ENCODE measurements around the gene KATNA1. TPM values are rescaled to one million over a fixed set of nuclear protein-coding genes. Genes with fewer than 3 reads are reported as not detected.
"Not testable (repeated sequence)": the region's sequence is repeated elsewhere in the genome, so short reads cannot be mapped to it uniquely, and the experiment has no call there.

KATNA1 gene
- total RNA-seq, 1 experiment from 2014 or later, result 20.9 TPM

- no peak overlapping the region for H3K4me3 ChIP-seq (ENCODE audit: low read length)
- H3K9ac ChIP-seq (ENCODE audit: low read length), result no peak overlapping the region
- H3K9me3 ChIP-seq (ENCODE audit: low read length), result no peaks in the 10 kb centered on the region
- no peak overlapping the region for H3K4me2 ChIP-seq (ENCODE audit: low read depth, low read length, poor library complexity, severe bottlenecking)
- H3K4me1 ChIP-seq (ENCODE audit: low read length), result peaks cover 18% of the 10 kb centered on the region
- DNase-seq, result peak; percentile 50
- peaks cover 46% of the 10 kb centered on the region for H3K36me3 ChIP-seq (ENCODE audit: insufficient read depth, low read length)
- no peaks in the 10 kb centered on the region for H4K20me1 ChIP-seq (ENCODE audit: insufficient read depth, low read depth, low read length)
- H3K9me2 ChIP-seq (replicated peaks; ENCODE audit: insufficient read depth, low read length), result no peaks in the 10 kb centered on the region
- peaks cover 74% of the 10 kb centered on the region for H3K79me2 ChIP-seq (ENCODE audit: low read length)
- peak overlapping the region; percentile 36; the same call in 1 of the 2 replicates for H3K27ac ChIP-seq (ENCODE audit: low read length)
- no peak overlapping the region for H2AFZ ChIP-seq (ENCODE audit: low read length)
- no peaks in the 10 kb centered on the region for H3K27me3 ChIP-seq (ENCODE audit: low read length)
Observed at GRCh38 chr6:149681209-149681608, 32.7 kb upstream of the KATNA1 start.

GRCh38 chr6:149680503-149680902 is 32.0 kb upstream of the KATNA1 start:
- peaks cover 18% of the 10 kb centered on the region for H3K4me1 ChIP-seq (ENCODE audit: low read length)
- H3K4me3 ChIP-seq (ENCODE audit: low read length), result no peak overlapping the region
- H3K9me2 ChIP-seq (replicated peaks; ENCODE audit: insufficient read depth, low read length), result no peaks in the 10 kb centered on the region
- H4K20me1 ChIP-seq (ENCODE audit: insufficient read depth, low read depth, low read length), result no peaks in the 10 kb centered on the region
- H3K9ac ChIP-seq (ENCODE audit: low read length), result no peak overlapping the region
- no peak overlapping the region for H3K4me2 ChIP-seq (ENCODE audit: low read depth, low read length, poor library complexity, severe bottlenecking)
- H3K79me2 ChIP-seq (ENCODE audit: low read length), result peaks cover 67% of the 10 kb centered on the region
- H3K36me3 ChIP-seq (ENCODE audit: insufficient read depth, low read length), result peaks cover 51% of the 10 kb centered on the region
- H3K9me3 ChIP-seq (ENCODE audit: low read length), result no peaks in the 10 kb centered on the region
- H3K27me3 ChIP-seq (ENCODE audit: low read length), result no peaks in the 10 kb centered on the region
- H2AFZ ChIP-seq (ENCODE audit: low read length), result no peak overlapping the region
- DNase-seq, result no peak
- H3K27ac ChIP-seq (ENCODE audit: low read length), result peak overlapping the region; percentile 4; the same call in 1 of the 2 replicates

GRCh38 chr6:149672265-149672664 is 23.8 kb upstream of the KATNA1 start:
- H3K4me3 ChIP-seq (ENCODE audit: low read length); H3K9me3 ChIP-seq (ENCODE audit: low read length); H3K4me1 ChIP-seq (ENCODE audit: low read length); H3K4me2 ChIP-seq (ENCODE audit: low read depth, low read length, poor library complexity, severe bottlenecking); H3K9me2 ChIP-seq (replicated peaks; ENCODE audit: insufficient read depth, low read length); H3K27me3 ChIP-seq (ENCODE audit: low read length); H3K27ac ChIP-seq (ENCODE audit: low read length); DNase-seq; H3K9ac ChIP-seq (ENCODE audit: low read length); H2AFZ ChIP-seq (ENCODE audit: low read length); H4K20me1 ChIP-seq (ENCODE audit: insufficient read depth, low read depth, low read length): not testable (repeated sequence)
- Histone ChIP-seq H3K36me3 (ENCODE audit: insufficient read depth, low read length) (peaks cover 40% of the 10 kb centered on the region), H3K79me2 (ENCODE audit: low read length) (peaks cover 13% of the 10 kb centered on the region)

GRCh38 chr6:149660028-149660427 is 11.5 kb upstream of the KATNA1 start:
- Histone ChIP-seq H2AFZ (ENCODE audit: low read length) (no peak overlapping the region), H3K4me2 (ENCODE audit: low read depth, low read length, poor library complexity, severe bottlenecking) (no peak overlapping the region), H3K9ac (ENCODE audit: low read length) (no peak overlapping the region), H4K20me1 (ENCODE audit: insufficient read depth, low read depth, low read length) (no peaks in the 10 kb centered on the region), H3K79me2 (ENCODE audit: low read length) (peaks cover 5% of the 10 kb centered on the region), H3K36me3 (ENCODE audit: insufficient read depth, low read length) (peaks cover 34% of the 10 kb centered on the region; the same call in 1 of the 2 replicates), H3K4me1 (ENCODE audit: low read length) (no peaks in the 10 kb centered on the region), H3K9me3 (ENCODE audit: low read length) (no peaks in the 10 kb centered on the region), H3K27ac (ENCODE audit: low read length) (no peak overlapping the region), H3K27me3 (ENCODE audit: low read length) (no peaks in the 10 kb centered on the region), H3K4me3 (ENCODE audit: low read length) (no peak overlapping the region), H3K9me2 (replicated peaks; ENCODE audit: insufficient read depth, low read length) (no peaks in the 10 kb centered on the region)
- no peak for DNase-seq

GRCh38 chr6:149657441-149657840 is 8.9 kb upstream of the KATNA1 start:
- Histone ChIP-seq H3K4me2 (ENCODE audit: low read depth, low read length, poor library complexity, severe bottlenecking) (no peak overlapping the region), H3K27me3 (ENCODE audit: low read length) (no peaks in the 10 kb centered on the region), H3K79me2 (ENCODE audit: low read length) (peaks cover 5% of the 10 kb centered on the region), H3K36me3 (ENCODE audit: insufficient read depth, low read length) (peaks cover 28% of the 10 kb centered on the region; the same call in 1 of the 2 replicates), H4K20me1 (ENCODE audit: insufficient read depth, low read depth, low read length) (no peaks in the 10 kb centered on the region), H3K27ac (ENCODE audit: low read length) (no peak overlapping the region), H3K9ac (ENCODE audit: low read length) (no peak overlapping the region), H3K9me2 (replicated peaks; ENCODE audit: insufficient read depth, low read length) (no peaks in the 10 kb centered on the region), H3K4me1 (ENCODE audit: low read length) (no peaks in the 10 kb centered on the region), H2AFZ (ENCODE audit: low read length) (no peak overlapping the region), H3K4me3 (ENCODE audit: low read length) (no peak overlapping the region), H3K9me3 (ENCODE audit: low read length) (no peaks in the 10 kb centered on the region)
- DNase-seq, result no peak

GRCh38 chr6:149651056-149651455 is 2.5 kb upstream of the KATNA1 start:
- no peak overlapping the region for H2AFZ ChIP-seq (ENCODE audit: low read length)
- no peak overlapping the region for H3K4me3 ChIP-seq (ENCODE audit: low read length)
- H3K9me3 ChIP-seq (ENCODE audit: low read length), result no peaks in the 10 kb centered on the region
- no peak for DNase-seq
- peaks cover 30% of the 10 kb centered on the region for H3K4me1 ChIP-seq (ENCODE audit: low read length)
- H3K4me2 ChIP-seq (ENCODE audit: low read depth, low read length, poor library complexity, severe bottlenecking), result no peak overlapping the region
- H3K27ac ChIP-seq (ENCODE audit: low read length), result peak overlapping the region; percentile 43
- H3K36me3 ChIP-seq (ENCODE audit: insufficient read depth, low read length), result no peaks in the 10 kb centered on the region
- 0 out of 2 replicates have a peak, but pooled peaks cover 5% of the 10 kb centered on the region for H3K9me2 ChIP-seq (replicated peaks; ENCODE audit: insufficient read depth, low read length)
- no peaks in the 10 kb centered on the region for H3K27me3 ChIP-seq (ENCODE audit: low read length)
- H3K79me2 ChIP-seq (ENCODE audit: low read length), result peaks cover 24% of the 10 kb centered on the region
- no peak overlapping the region for H3K9ac ChIP-seq (ENCODE audit: low read length)
- H4K20me1 ChIP-seq (ENCODE audit: insufficient read depth, low read depth, low read length), result no peaks in the 10 kb centered on the region

- Histone ChIP-seq H3K9me2 (replicated peaks; ENCODE audit: insufficient read depth, low read length) (0 out of 2 replicates have a peak, but pooled peaks cover 5% of the 10 kb centered on the region), H3K4me3 (ENCODE audit: low read length) (peak overlapping the region; percentile 90), H3K27ac (ENCODE audit: low read length) (no peak overlapping the region), H4K20me1 (ENCODE audit: insufficient read depth, low read depth, low read length) (no peaks in the 10 kb centered on the region), H3K79me2 (ENCODE audit: low read length) (peaks cover 68% of the 10 kb centered on the region), H3K36me3 (ENCODE audit: insufficient read depth, low read length) (0 out of 2 replicates have a peak, but pooled peaks cover 2% of the 10 kb centered on the region), H3K4me2 (ENCODE audit: low read depth, low read length, poor library complexity, severe bottlenecking) (peak overlapping the region; percentile 99), H2AFZ (ENCODE audit: low read length) (no peak overlapping the region), H3K4me1 (ENCODE audit: low read length) (peaks cover 34% of the 10 kb centered on the region), H3K9ac (ENCODE audit: low read length) (peak overlapping the region; percentile 90), H3K27me3 (ENCODE audit: low read length) (no peaks in the 10 kb centered on the region), H3K9me3 (ENCODE audit: low read length) (no peaks in the 10 kb centered on the region)
- DNase-seq, result no peak
Observed at GRCh38 chr6:149646599-149646998, 1.9 kb downstream of the KATNA1 start.

GRCh38 chr6:149642829-149643580 is 5.5 kb downstream of the KATNA1 start:
- DNase-seq, result no peak
- Histone ChIP-seq H3K27me3 (ENCODE audit: low read length) (no peaks in the 10 kb centered on the region), H3K4me1 (ENCODE audit: low read length) (peaks cover 31% of the 10 kb centered on the region), H4K20me1 (ENCODE audit: insufficient read depth, low read depth, low read length) (no peaks in the 10 kb centered on the region), H3K79me2 (ENCODE audit: low read length) (peaks cover 93% of the 10 kb centered on the region), H3K4me2 (ENCODE audit: low read depth, low read length, poor library complexity, severe bottlenecking) (no peak overlapping the region), H2AFZ (ENCODE audit: low read length) (no peak overlapping the region), H3K9ac (ENCODE audit: low read length) (no peak overlapping the region), H3K36me3 (ENCODE audit: insufficient read depth, low read length) (0 out of 2 replicates have a peak, but pooled peaks cover 2% of the 10 kb centered on the region), H3K9me2 (replicated peaks; ENCODE audit: insufficient read depth, low read length) (no peaks in the 10 kb centered on the region), H3K4me3 (ENCODE audit: low read length) (no peak overlapping the region), H3K9me3 (ENCODE audit: low read length) (no peaks in the 10 kb centered on the region), H3K27ac (ENCODE audit: low read length) (no peak overlapping the region)

Data from Karpas-422 (cell line).